NK-92 (cell line): Measurements from ENCODE around the gene DNAJC19.

Experiments
- DNase-seq: peaks from one replicate; lab custom pipeline; 2025; ENCODE audit not compliant: unreplicated experiment; lab: John Stamatoyannopoulos, UW

DNAJC19 gene

DNA sequence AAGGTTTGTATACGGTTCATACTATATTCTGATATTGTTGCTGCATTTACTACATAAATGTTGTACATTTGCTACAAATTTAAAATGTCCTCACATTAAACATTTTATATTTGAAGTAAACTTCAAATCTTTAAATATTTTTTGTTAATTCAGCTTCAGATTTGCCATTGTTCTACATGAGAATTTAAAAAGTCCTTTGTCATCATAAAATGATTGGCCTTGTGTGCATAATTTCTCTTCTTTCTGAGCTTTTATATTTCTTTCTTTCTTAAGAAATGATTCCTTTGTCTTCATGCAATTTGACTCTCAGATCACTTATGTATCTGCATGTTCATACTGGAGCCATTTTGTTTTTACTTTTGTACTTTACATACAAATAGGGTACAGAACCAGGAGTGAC lies 28.0 kb downstream of the DNAJC19 start:
- DNase-seq = no peak

DNA sequence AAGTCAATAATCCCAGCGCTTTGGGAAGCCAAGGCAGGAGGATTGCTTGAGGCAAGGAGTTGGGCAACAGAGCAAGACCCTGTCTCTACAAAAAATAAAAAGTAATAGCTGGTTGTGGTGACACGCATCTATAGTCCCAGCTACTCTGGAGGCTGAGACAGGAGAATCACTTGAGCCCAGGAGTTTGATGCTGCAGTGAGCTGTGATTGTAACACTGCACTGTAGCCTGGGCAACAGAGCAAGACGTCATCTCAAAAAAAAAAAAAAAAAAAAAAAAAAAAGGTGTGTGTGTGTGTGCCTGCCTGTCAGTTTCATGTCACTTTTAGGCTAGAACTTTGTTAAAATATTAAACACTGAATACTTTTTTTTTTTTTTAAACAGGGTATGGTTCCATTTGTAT lies 28.4 kb downstream of the DNAJC19 start:
- no peak for DNase-seq

DNA sequence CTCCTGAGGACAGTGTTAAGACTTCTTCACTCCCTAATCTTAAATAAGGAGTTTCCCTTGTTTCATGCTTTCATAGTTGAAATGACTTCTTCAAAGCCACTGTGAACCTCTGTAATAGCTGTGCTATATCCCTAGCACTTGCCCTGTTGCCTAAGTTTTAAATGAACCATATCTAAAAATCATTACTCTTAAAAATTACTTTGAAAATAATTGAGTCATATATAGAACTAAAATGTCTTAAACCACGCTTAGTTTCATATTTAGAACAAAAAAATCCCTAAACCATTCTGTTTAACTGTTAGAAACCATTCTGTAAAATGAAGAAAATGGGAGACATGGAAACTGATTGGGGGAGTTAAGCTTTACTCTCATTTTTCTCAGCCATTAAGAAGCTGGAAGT lies 29.8 kb downstream of the DNAJC19 start:
- no peak for DNase-seq

DNA sequence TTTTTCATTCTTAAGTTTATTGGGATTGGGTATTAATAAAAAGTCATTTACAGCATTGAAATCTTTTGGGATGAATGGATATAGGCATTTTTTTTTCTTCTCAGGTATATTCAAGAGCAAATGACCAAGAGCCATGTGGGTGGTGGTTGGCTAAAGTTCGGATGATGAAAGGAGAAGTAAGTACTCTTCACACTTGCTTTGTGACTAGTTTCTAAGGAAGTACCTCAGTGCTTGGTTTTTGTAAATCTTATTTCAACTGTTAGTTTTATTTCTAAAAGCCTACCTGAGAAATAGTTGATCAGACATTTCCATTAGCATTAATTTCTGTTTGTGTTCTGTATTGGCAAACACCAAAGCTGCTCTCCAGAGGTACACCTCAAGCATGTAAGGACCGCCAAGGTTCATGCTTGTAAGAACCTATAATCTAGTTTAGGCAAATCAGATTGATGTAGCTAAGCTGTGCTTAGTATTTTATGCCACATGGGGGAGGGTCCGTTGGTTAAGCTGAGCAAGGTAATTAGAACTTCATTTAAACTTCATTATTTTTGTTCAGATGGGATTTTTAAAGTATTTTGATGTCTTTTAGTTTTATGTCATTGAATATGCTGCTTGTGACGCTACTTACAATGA lies 41.7 kb downstream of the DNAJC19 start:
- no peak for DNase-seq

DNA sequence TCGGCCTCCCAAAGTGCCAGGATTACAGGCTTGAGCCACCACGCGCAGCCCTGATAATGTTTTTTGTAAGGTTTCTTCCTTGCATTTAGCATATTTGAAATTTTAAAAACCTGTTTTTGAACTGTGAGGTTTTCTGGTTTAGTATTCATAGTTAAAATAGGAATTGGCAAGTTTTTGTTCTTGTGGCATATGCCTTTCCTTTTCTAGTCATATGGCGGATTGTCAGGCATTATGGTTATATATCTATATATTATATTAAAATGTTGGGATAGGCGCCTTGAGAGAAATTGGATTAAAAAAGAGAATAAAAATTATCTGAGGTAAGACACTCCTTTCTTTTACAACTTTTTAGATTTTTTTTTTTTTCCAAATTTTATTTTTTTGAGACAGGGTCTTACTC lies 48.7 kb downstream of the DNAJC19 start:
- DNase-seq = no peak

DNA sequence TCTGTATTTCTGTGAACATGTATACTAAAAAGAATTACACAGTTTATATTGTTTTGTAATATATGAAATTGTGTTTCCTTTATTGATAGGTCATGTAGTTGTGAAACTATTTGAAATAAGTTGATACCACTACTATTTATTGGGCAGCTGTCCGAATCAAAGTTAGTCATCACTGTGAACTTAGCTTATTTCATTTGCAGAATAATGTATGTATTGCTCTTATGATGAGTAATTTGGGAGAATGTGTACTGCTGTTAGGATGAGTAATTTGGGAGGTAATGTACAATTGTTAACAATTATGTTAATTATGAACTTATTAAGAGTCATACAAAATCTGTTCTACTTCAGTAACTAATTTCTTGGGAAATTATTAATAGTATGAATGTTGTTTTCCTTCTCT lies 54.9 kb downstream of the DNAJC19 start:
- DNase-seq = no peak
